ENCODE measurements around the gene LRRC75B. TPM values are rescaled to one million over a fixed set of nuclear protein-coding genes. Genes with fewer than 3 reads are reported as not detected.
"Not testable (repeated sequence)": the region's sequence is repeated elsewhere in the genome, so short reads cannot be mapped to it uniquely, and the experiment has no call there.

LRRC75B gene
- polyA plus RNA-seq, 1 experiment = 5.2 TPM

- POLR2A ChIA-PET = interaction anchor here (0.7 kb wide), 1 partner anchor 197 kb away, joined by 8 read pairs; no protein-coding TSS in a partner anchor
Observed at GRCh38 chr22:24595863-24596262, 3.0 kb upstream of the LRRC75B start.

GRCh38 chr22:24595228-24595627 lies 2.4 kb upstream of the LRRC75B start:
- Histone ChIP-seq H3K27ac (ENCODE audit: low read depth, low read length) (no peak overlapping the region), H3K4me3 (ENCODE audit: low read depth, low read length) (no peak overlapping the region), H3K27me3 (ENCODE audit: control insufficient read depth, insufficient read depth, low read length) (no peaks in the 10 kb centered on the region), H3K9me3 (ENCODE audit: control insufficient read depth, insufficient read depth, low read length) (no peaks in the 10 kb centered on the region)
- TF ChIP-seq CTCF (IDR thresholded peaks at IDR 0.05; ENCODE audit: low read depth, low read length) = no peak
- ChIA-PET CTCF (no interaction called here), POLR2A (no interaction called here)
- DNase-seq (ENCODE audit: low read depth, low spot score) = no peak

More at GRCh38 chr22:24595863-24596262, 3.0 kb upstream of the LRRC75B start:
- CTCF ChIA-PET = no interaction called here
- Histone ChIP-seq H3K27me3 (ENCODE audit: control insufficient read depth, insufficient read depth, low read length) (no peaks in the 10 kb centered on the region), H3K4me3 (ENCODE audit: low read depth, low read length) (no peak overlapping the region), H3K9me3 (ENCODE audit: control insufficient read depth, insufficient read depth, low read length) (no peaks in the 10 kb centered on the region), H3K27ac (ENCODE audit: low read depth, low read length) (no peak overlapping the region)
- TF ChIP-seq CTCF (IDR thresholded peaks at IDR 0.05; ENCODE audit: low read depth, low read length) = no peak
- no peak for DNase-seq (ENCODE audit: low read depth, low spot score)

- TF ChIP-seq CTCF (IDR thresholded peaks at IDR 0.05; ENCODE audit: low read depth, low read length) = no peak
- CTCF ChIA-PET = no interaction called here
- H3K27ac ChIP-seq (ENCODE audit: low read depth, low read length) = no peak overlapping the region
- no peak for DNase-seq (ENCODE audit: low read depth, low spot score)
- no peaks in the 10 kb centered on the region for H3K27me3 ChIP-seq (ENCODE audit: control insufficient read depth, insufficient read depth, low read length)
- POLR2A ChIA-PET = no interaction called here
- H3K9me3 ChIP-seq (ENCODE audit: control insufficient read depth, insufficient read depth, low read length) = no peaks in the 10 kb centered on the region
- no peak overlapping the region for H3K4me3 ChIP-seq (ENCODE audit: low read depth, low read length)
Observed at GRCh38 chr22:24594569-24595120, 1.8 kb upstream of the LRRC75B start.

- Histone ChIP-seq H3K27ac (ENCODE audit: low read depth, low read length) (no peak overlapping the region), H3K27me3 (ENCODE audit: control insufficient read depth, insufficient read depth, low read length) (no peaks in the 10 kb centered on the region), H3K4me3 (ENCODE audit: low read depth, low read length) (no peak overlapping the region), H3K9me3 (ENCODE audit: control insufficient read depth, insufficient read depth, low read length) (no peaks in the 10 kb centered on the region)
- DNase-seq (ENCODE audit: low read depth, low spot score) = no peak
- ChIA-PET CTCF (no interaction called here), POLR2A (no interaction called here)
- TF ChIP-seq CTCF (IDR thresholded peaks at IDR 0.05; ENCODE audit: low read depth, low read length) = no peak
Observed at GRCh38 chr22:24593836-24594568, 1.1 kb upstream of the LRRC75B start.

GRCh38 chr22:24593559-24593835 lies 624 bp upstream of the LRRC75B start:
- peak overlapping the region; percentile 70 for H3K27ac ChIP-seq (ENCODE audit: low read depth, low read length)
- DNase-seq (ENCODE audit: low read depth, low spot score); POLR2A ChIA-PET; H3K27me3 ChIP-seq (ENCODE audit: control insufficient read depth, insufficient read depth, low read length); H3K9me3 ChIP-seq (ENCODE audit: control insufficient read depth, insufficient read depth, low read length): not testable (repeated sequence)
- CTCF ChIA-PET = interaction anchor here (0.7 kb wide), 1 partner anchor 269 kb away, joined by 6 read pairs; no protein-coding TSS in a partner anchor
- peak overlapping the region; percentile 68 for H3K4me3 ChIP-seq (ENCODE audit: low read depth, low read length)
